ENCODE results near the gene CALHM3.

CALHM3 gene

DNA sequence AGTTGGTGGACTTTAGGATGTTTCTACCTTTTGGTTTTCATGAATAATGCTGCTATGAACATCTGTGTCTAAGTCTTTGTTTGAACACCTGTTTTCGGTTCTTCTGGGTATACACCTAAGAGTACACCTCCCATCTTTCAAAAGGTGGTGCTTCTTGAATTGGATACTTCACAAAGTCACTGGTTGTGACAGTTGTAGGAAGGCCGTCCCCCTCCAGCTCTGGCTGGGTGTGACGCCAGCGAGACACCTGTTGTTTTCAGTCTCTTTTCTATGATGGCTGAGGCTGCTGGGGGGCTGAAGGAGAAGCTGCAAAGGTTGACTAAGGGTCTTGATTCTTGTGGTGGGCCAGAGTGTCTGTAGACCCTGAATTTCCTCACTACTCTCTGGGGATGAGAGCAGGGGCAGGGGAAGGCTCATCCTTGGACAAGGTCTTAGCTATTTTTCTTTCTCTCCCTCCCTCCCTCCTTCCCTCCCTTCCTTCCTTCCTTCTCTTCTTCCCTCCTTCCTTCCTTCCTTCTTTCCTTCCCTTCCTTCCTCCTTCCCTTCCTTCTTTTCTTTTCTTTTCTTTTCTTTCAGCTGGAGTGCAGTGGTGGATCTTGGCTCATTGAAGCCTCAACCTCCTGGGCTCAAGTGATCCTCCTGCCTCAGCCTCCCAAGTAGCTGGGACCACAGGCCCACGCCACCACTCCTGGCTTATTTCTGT is 20.0 kb upstream of the CALHM3 start:
- Histone ChIP-seq H3K36me3 (ENCODE audit: control insufficient read depth, insufficient read depth, low read length) (no peaks in the 10 kb centered on the region), H3K4me3 (replicated peaks; ENCODE audit: low read depth, low read length) (no peak overlapping the region), H3K27me3 (replicated peaks; ENCODE audit: control insufficient read depth, insufficient read depth, low read length) (peaks cover 5% of the 10 kb centered on the region)
- TF ChIP-seq, protein P1, sequence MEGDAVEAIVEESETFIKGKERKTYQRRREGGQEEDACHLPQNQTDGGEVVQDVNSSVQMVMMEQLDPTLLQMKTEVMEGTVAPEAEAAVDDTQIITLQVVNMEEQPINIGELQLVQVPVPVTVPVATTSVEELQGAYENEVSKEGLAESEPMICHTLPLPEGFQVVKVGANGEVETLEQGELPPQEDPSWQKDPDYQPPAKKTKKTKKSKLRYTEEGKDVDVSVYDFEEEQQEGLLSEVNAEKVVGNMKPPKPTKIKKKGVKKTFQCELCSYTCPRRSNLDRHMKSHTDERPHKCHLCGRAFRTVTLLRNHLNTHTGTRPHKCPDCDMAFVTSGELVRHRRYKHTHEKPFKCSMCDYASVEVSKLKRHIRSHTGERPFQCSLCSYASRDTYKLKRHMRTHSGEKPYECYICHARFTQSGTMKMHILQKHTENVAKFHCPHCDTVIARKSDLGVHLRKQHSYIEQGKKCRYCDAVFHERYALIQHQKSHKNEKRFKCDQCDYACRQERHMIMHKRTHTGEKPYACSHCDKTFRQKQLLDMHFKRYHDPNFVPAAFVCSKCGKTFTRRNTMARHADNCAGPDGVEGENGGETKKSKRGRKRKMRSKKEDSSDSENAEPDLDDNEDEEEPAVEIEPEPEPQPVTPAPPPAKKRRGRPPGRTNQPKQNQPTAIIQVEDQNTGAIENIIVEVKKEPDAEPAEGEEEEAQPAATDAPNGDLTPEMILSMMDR (IDR thresholded peaks at IDR 0.05; ENCODE audit: insufficient read depth, low read length, poor library complexity, severe bottlenecking): no peak
- no peak for DNase-seq (ENCODE audit: extremely low read depth, insufficient read length)

DNA sequence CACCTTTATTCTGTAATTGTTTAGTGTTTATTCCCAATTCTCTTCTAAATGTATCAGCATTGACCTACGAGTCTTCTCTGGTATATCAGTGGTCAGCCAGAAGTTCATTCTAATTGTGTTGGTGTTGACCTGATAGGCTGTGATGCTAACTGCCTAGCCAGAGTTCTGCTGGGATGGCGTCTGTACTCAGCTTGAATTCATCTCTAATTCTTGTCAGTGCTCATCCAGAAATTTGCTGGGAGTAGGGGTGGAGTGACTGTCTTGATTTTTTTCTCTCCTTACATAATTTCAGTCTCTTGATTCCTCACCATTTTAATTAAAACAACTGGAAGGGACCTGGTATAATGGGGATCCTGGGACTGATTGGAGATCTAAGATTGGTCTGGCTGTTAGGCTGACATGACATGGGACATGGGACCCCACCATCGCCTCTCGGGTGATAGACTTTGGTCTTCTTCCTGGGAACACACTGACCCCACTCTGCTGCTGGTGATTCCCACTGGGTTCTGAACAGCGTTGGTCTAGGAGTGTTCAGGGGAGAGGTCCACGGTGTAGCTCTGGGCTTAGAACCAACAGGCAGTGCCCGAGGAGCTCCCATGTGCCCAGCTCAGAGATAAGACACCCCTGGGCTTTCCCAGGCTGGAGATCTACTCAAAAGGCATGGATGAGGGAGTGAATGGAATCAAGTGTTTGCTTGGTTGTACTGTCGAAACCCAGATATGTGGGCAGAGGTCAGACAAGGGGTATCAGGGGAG is 18.3 kb upstream of the CALHM3 start:
- Histone ChIP-seq H3K36me3 (ENCODE audit: control insufficient read depth, insufficient read depth, low read length) (no peaks in the 10 kb centered on the region), H3K27me3 (replicated peaks; ENCODE audit: control insufficient read depth, insufficient read depth, low read length) (peaks cover 5% of the 10 kb centered on the region)
- no peak for DNase-seq (ENCODE audit: extremely low read depth, insufficient read length)

DNA sequence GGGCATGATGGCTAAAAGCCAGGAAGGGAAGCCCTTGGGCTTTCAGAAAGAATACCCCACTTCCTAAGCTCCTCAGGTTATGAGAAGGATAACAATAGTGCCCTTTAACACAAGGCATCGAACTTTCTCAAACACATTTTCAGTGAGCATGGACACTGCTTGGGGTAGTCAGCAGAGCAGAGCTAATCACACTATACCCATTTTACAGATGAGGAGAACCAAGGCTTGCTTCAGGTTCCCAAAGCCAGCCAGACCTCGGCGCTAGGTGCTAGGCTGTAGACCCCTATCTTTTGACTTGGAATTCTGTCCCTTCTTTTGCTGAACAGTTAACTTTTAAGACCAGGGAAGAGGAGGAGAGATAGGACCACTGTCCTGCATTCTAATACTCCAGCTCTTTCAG is 16.3 kb upstream of the CALHM3 start:
- no peak for DNase-seq (ENCODE audit: extremely low read depth, insufficient read length)
- Histone ChIP-seq H3K36me3 (ENCODE audit: control insufficient read depth, insufficient read depth, low read length) (no peaks in the 10 kb centered on the region), H3K4me3 (replicated peaks; ENCODE audit: low read depth, low read length) (no peak overlapping the region), H3K27me3 (replicated peaks; ENCODE audit: control insufficient read depth, insufficient read depth, low read length) (peaks cover 5% of the 10 kb centered on the region)
- TF ChIP-seq, protein P1 (IDR thresholded peaks at IDR 0.05; ENCODE audit: insufficient read depth, low read length, poor library complexity, severe bottlenecking): no peak

More for the DNA sequence above, 18.3 kb upstream of the CALHM3 start:
- no peak overlapping the region for H3K4me3 ChIP-seq (replicated peaks; ENCODE audit: low read depth, low read length)
- TF ChIP-seq, protein P1 (IDR thresholded peaks at IDR 0.05; ENCODE audit: insufficient read depth, low read length, poor library complexity, severe bottlenecking): no peak

DNA sequence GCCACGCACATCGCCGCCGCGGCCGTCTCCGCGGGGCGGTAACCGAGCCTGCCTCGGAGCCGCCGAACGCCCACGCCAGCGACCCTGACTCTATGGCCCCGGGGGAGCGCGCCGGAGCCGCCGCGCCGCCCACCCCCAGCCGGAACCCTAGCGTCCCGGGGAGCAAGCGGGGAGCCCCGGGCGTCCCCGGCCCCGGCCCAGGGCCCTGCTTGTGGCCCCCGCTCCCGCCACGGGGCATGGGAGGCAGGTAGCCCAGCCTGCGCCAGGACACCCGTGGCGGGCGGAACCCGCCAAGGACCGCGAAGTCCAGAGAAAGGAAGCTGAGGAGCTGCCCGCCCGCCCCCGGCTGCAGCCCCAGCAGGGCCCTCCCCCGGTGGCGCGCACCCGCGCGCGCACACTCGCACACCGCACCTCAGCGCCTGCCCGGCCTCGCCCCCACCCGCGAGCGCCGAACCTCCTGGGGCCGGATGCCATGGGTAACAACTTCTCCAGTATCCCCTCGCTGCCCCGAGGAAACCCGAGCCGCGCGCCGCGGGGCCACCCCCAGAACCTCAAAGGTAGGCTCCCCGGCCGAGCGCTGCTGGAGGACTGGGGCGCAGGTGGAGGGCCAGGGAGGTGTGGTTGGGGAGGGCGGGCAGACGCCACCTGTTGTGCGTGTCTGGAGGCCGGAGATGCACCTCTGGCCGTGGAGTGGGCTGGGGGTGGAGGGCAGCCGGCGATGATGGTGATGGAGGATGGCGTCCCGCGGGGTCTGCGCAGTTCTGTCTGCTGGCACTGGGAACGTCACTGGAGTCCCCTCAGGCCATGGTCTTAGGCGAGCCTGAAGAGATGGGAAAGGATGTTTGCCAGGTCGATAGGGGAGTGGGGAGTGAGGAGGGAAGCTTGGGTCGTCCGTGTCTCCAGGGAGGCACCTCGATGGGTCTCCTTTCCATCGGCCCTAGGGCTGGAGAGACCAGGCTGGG is 15.2 kb upstream of the CALHM3 start:
- peak; percentile 47 for DNase-seq (ENCODE audit: extremely low read depth, insufficient read length)
- H3K27me3 ChIP-seq (replicated peaks; ENCODE audit: control insufficient read depth, insufficient read depth, low read length): peaks cover 5% of the 10 kb centered on the region

DNA sequence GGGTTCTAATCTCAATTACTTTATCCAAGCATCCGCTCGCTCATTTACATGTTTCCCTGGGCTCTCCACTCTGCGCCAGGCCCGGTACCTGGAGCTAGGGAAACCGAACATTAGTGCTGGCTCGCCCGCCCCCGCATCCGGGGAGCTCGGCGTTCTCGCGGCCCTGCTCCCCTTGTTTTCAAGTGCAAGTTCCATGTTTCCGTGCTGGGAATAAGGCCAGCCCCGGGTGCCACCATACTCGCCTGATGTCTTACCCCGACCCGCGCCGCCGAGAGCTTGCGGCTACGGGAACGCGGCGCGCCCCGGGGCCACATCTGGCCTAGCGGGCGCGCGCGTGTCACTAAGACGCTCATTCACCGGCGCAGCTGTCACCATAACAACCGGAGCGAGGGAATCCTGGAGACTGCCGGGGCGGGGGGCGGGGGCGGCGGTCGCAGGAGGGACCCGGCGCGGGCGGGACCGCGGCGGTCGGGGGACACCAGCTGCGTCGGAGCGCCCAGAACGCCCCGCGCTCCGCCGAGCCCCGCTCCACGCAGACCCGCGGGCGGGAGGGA is 14.4 kb upstream of the CALHM3 start, which contains the start of gene NEURL1:
Gene NEURL1 (plus strand): TSS at position 344 of the 554 bp plus-strand sequence. CDS start 683 bp downstream, outside the sequence.
- TF ChIP-seq, protein P1 (IDR thresholded peaks at IDR 0.05; ENCODE audit: insufficient read depth, low read length, poor library complexity, severe bottlenecking): no peak
- peak within 1 kb of the TSS; percentile 39 for H3K4me3 ChIP-seq (replicated peaks; ENCODE audit: low read depth, low read length)
- peaks cover 5% of the 10 kb centered on the region for H3K27me3 ChIP-seq (replicated peaks; ENCODE audit: control insufficient read depth, insufficient read depth, low read length)
- no peaks in the 10 kb centered on the region for H3K36me3 ChIP-seq (ENCODE audit: control insufficient read depth, insufficient read depth, low read length)
- no peak for DNase-seq (ENCODE audit: extremely low read depth, insufficient read length)

More for the DNA sequence above, 15.2 kb upstream of the CALHM3 start:
- TF ChIP-seq, protein P1 (IDR thresholded peaks at IDR 0.05; ENCODE audit: insufficient read depth, low read length, poor library complexity, severe bottlenecking): no peak
- Histone ChIP-seq H3K4me3 (replicated peaks; ENCODE audit: low read depth, low read length) (peak overlapping the region; percentile 39), H3K36me3 (ENCODE audit: control insufficient read depth, insufficient read depth, low read length) (no peaks in the 10 kb centered on the region)

All from GM06990 (cell line).